ENCODE results near the gene ARV1. TPM values are rescaled to one million over a fixed set of nuclear protein-coding genes. Genes with fewer than 3 reads are reported as not detected.
A peak's percentile ranks its signal among the peaks of the same experiment; 100 is the strongest.

Gene ARV1
- total and polyA plus RNA-seq, 2 of the 13 experiments (the other 11 are each of a cell fraction or from before 2014, with no cell fraction given), result 13.0 to 15.2 TPM

- TF ChIP-seq SNAI1 (CRISPR knock-in tag; IDR thresholded peaks at IDR 0.05; ENCODE audit: borderline replicate concordance) (0 out of 2 replicates have a peak, but pooled peaks have one; percentile 79), GPN1 (CRISPR knock-in tag; IDR thresholded peaks at IDR 0.05; ENCODE audit: borderline replicate concordance) (no peak), MEIS1 (CRISPR knock-in tag; IDR thresholded peaks at IDR 0.05; ENCODE audit: borderline replicate concordance) (no peak), LRRFIP1 (CRISPR knock-in tag; conservative IDR thresholded peaks at IDR 0.05) (no peak; the same call in 1 of the 2 replicates), NR1H2 (CRISPR knock-in tag; IDR thresholded peaks at IDR 0.05; ENCODE audit: borderline replicate concordance, low read depth) (no peak), MLX (CRISPR knock-in tag; IDR thresholded peaks at IDR 0.05) (peak; percentile 23; the same call in 1 of the 2 replicates), ZNF282 (IDR thresholded peaks at IDR 0.05; ENCODE audit: partially characterized antibody) (no peak), ZNF574 (CRISPR knock-in tag; IDR thresholded peaks at IDR 0.05) (peak; percentile 95), PAWR (CRISPR knock-in tag; IDR thresholded peaks at IDR 0.05; ENCODE audit: borderline replicate concordance) (no peak), FOSL2 (CRISPR knock-in tag; IDR thresholded peaks at IDR 0.05) (peak; percentile 56), PHF20 (CRISPR knock-in tag; IDR thresholded peaks at IDR 0.05) (peak; percentile 96), ARID4A (CRISPR knock-in tag; IDR thresholded peaks at IDR 0.05; ENCODE audit: borderline replicate concordance) (peak; percentile 85), ZKSCAN1 (IDR thresholded peaks at IDR 0.05; ENCODE audit: low read length) (no peak), BCLAF1 (IDR thresholded peaks at IDR 0.05) (no peak), KDM6A (CRISPR knock-in tag; IDR thresholded peaks at IDR 0.05; ENCODE audit: low read depth) (no peak)
Observed at GRCh38 chr1:230978491-230979388, at the start of gene ARV1, which contains the start of gene TTC13 (continued).

Data from HepG2 (cell line).